Ascending aorta (tissue), 2 donors: Measurements from ENCODE around the gene DUSP21. TPM values are rescaled to one million over a fixed set of nuclear protein-coding genes. Genes with fewer than 3 reads are reported as not detected.
"Not testable (repeated sequence)": the region's sequence is repeated elsewhere in the genome, so short reads cannot be mapped to it uniquely, and the experiment has no call there.

Source experiments
- DNase-seq, 2 donors: peaks; one replicate each; pipeline ENCODE4 v3.0.0-alpha.2; 2019; ENCODE audit warnings: low spot score in 2 of 2
- H3K27ac ChIP-seq, 2 donors: fragments of 200-600 bp; sonication (generic); one replicate each; pipeline ENCODE4 v1.5.1; 2016 to 2017; ENCODE audit warnings: mild to moderate bottlenecking in 1 of 2
- H3K27me3 ChIP-seq: fragments of 200-600 bp; sonication (generic); one replicate; pipeline ENCODE4 v1.5.1; 2017
- H3K36me3 ChIP-seq, 2 donors: fragments of 200-600 bp; sonication (generic); one replicate each; pipeline ENCODE4 v1.5.1; 2016
- H3K4me1 ChIP-seq, 2 donors: fragments of 200-600 bp; sonication (generic); one replicate each; pipeline ENCODE4 v1.5.1; 2016 to 2017; ENCODE audit warnings: mild to moderate bottlenecking in 1 of 2
- H3K4me3 ChIP-seq, 2 donors: fragments of 200-600 bp; sonication (generic); one replicate each; pipeline ENCODE4 v1.5.1; 2016 to 2017; ENCODE audit warnings: mild to moderate bottlenecking in 1 of 2
- H3K9me3 ChIP-seq, 2 donors: fragments of 200-600 bp; sonication (generic); one replicate each; pipeline ENCODE4 v1.5.1; 2016
- intact Hi-C: fragments of 100-400 bp; cut with DNase I; formaldehyde crosslinking; loops from one replicate; pipeline ENCODE4 v1.15.1; 2023
- total RNA-seq: library from RNA; depleted of rRNA; stranded (reverse); fragments of >200 nt; gene quantifications from one replicate; pipeline ENCODE4 v1.1.0, GENCODE V29; 2016
- TF ChIP-seq, protein P1 (sequence below), 3 experiments: fragments of 200-600 bp in 2 of 3; fragments of 450-650 bp in 1 of 3; sonication (generic) in 2 of 3; IDR thresholded peaks; one replicate each; pipeline ENCODE4 v1.5.1; 2016 to 2019; ENCODE audit warnings: antibody characterized with exemption in 3 of 3, mild to moderate bottlenecking in 1 of 3, moderate library complexity in 1 of 3

Gene DUSP21
- total RNA-seq, 1 donor from 2014 or later, result not detected

DNA sequence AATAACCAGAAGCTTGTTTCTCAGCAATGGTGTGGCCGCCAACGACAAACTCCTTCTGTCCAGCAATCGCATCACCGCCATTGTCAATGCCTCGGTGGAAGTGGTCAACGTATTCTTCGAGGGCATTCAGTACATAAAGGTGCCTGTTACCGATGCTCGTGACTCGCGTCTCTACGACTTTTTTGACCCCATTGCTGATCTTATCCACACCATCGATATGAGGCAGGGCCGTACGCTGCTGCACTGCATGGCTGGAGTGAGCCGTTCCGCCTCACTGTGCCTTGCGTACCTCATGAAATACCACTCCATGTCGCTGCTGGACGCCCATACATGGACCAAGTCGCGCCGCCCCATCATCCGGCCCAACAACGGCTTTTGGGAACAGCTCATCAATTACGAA is 383 bp downstream of the DUSP21 start:
- Histone ChIP-seq H3K9me3 (no peaks in the 10 kb centered on the region), H3K27me3 (no peaks in the 10 kb centered on the region), H3K36me3 (no peaks in the 10 kb centered on the region), H3K4me3 (no peak overlapping the region), H3K27ac (no peak overlapping the region), H3K4me1 (no peaks in the 10 kb centered on the region)
- intact Hi-C loops, result no loop called here
- DNase-seq, result no peak
- TF ChIP-seq, protein P1, sequence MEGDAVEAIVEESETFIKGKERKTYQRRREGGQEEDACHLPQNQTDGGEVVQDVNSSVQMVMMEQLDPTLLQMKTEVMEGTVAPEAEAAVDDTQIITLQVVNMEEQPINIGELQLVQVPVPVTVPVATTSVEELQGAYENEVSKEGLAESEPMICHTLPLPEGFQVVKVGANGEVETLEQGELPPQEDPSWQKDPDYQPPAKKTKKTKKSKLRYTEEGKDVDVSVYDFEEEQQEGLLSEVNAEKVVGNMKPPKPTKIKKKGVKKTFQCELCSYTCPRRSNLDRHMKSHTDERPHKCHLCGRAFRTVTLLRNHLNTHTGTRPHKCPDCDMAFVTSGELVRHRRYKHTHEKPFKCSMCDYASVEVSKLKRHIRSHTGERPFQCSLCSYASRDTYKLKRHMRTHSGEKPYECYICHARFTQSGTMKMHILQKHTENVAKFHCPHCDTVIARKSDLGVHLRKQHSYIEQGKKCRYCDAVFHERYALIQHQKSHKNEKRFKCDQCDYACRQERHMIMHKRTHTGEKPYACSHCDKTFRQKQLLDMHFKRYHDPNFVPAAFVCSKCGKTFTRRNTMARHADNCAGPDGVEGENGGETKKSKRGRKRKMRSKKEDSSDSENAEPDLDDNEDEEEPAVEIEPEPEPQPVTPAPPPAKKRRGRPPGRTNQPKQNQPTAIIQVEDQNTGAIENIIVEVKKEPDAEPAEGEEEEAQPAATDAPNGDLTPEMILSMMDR (IDR thresholded peaks at IDR 0.05), result no peak

DNA sequence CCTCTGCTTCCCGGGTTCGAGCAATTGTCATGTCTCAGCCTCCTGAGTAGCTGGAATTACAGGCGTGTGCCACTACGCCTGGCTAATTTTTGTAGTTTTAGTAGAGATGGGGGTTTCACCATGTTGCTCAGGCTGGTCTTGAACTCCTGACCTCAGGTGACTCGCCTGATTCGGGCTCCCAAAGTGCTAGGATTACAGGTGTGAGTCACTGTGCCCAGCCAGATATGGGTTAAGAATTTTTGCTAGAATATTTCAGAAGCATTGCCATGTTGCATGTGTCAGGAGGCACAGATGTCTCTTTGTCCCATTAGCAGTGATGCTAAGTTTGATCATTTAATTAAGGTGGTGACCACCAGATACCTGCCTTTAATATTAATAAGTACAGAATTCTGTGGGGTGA is 7.1 kb downstream of the DUSP21 start:
- H3K4me3 ChIP-seq, H3K27ac ChIP-seq, H3K4me1 ChIP-seq, intact Hi-C loops, H3K9me3 ChIP-seq, H3K27me3 ChIP-seq, DNase-seq, H3K36me3 ChIP-seq: not testable (repeated sequence)

DNA sequence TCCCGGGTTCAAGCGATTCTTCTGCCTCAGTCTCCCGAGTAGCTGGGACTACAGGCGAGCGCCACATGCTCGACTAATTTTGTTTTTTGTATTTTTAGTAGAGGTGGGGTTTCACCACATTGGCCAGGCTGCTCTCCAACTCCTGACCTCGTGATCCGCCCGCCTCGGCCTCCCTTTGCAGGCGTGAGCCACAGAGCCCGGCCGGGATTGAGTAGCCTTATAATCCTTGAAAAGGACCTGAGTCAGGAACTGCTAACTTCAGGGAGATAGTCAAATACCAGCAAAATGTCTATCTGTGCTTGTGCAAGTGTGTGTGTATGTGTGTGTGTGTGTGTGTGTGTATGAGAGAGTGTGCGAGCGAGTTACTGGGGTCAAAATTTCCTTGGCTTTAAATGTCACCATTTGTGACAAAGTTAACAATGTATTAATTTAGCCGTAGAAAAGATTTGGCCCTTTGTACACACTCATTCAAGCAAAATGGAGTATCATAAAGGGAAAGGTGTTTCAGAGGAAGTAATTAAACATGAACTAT is 27.4 kb downstream of the DUSP21 start:
- DNase-seq, result no peak
- no peaks in the 10 kb centered on the region for H3K27me3 ChIP-seq
- TF ChIP-seq, protein P1 (IDR thresholded peaks at IDR 0.05), result no peak
- H3K36me3 ChIP-seq, result no peaks in the 10 kb centered on the region
- H3K4me3 ChIP-seq, result peak overlapping the region; percentile 89 to 100
- no peak overlapping the region for H3K27ac ChIP-seq
- intact Hi-C loops, result loop anchor here (5.0 to 10.0 kb wide), 3 partner anchors 329 to 1674 kb away; partner anchors contain the start of genes FUNDC1 and ZNF674
- H3K4me1 ChIP-seq, result peaks cover 2 to 15% of the 10 kb centered on the region in 2 donors
- H3K9me3 ChIP-seq, result no peaks in the 10 kb centered on the region

DNA sequence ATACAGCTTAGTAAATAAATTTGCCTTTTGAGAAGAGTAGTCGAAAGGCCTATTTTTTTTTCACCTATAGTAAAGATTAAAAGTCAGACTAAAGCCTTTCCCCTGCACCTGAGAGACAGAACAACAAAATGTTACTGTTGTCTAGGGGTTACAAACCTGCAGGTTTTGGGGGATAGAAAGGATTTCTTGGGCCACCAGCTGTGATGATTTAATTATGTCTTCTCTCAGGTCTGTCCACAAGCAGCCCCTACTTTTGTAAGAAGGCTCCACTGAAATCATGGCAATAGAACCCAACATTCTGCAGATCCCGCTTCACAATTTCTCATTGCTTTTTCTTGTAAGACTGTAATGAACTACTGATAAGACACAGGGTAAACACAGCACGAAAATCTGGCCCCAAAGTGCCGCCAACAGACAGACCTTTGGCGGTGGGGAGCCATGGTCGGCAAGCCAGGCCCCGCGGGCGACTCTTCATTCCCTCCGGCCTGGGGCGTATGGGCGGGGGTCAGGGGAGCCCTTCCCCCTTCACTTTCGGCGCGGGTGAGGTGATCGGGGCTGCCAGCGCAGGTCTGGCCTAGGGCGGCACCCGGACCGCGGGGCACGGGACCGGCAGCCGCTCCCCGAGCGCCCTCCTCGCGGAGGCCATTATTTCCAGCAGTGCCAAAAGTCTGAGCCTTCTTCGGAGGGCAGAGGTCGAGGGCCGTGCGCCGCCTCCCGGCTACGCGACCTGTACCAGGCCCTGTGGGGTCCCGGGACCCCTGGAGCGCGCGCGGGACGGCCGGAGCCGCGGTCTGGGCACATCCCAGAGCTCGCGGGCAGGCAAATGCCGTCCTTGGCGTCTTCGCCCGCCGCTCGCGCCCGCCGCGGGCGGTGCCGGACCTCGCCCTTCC is 28.4 kb downstream of the DUSP21 start:
- TF ChIP-seq, protein P1 (IDR thresholded peaks at IDR 0.05), result no peak
- H3K36me3 ChIP-seq, result no peaks in the 10 kb centered on the region
- H3K4me1 ChIP-seq, result peaks cover 2 to 22% of the 10 kb centered on the region in 2 donors
- no peaks in the 10 kb centered on the region for H3K9me3 ChIP-seq
- peak overlapping the region; percentile 89 to 100 for H3K4me3 ChIP-seq
- peak in 1 of 2 donors; percentile 71 for DNase-seq
- intact Hi-C loops, result loop anchor here (2.0 to 10.0 kb wide), 4 partner anchors 199 to 1673 kb away; partner anchors contain the start of genes FUNDC1 and ZNF674
- H3K27me3 ChIP-seq, result no peaks in the 10 kb centered on the region
- H3K27ac ChIP-seq, result peak overlapping the region; percentile 98 to 100

DNA sequence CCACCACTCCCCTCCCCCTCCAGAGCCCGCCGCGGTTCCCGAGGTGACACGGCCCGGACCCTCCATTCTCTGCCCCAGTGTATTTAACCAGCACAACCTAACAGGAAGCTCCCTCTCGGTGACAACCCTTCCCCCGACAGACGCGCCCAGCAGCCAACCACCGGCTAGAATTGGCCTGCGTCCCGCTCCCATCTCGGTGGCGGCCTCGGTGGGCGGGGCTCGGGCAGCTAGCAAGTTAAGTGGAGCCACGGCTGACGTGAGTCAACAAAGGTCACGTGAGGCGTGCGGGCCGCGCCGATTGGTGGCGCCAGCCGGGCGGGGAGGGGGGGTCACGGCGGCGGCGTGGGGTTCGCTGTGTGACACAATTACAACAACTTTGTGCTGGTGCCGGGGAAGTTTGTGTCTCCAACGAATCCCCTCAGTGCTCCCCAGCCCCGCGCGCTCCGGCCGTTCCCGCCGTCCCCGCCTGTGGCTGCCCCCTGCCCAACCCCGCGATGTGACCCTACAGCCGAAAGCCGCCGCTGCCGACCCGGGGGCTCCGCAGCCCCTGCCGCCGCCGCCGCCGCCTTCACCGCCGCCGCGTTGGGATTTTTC is 29.1 kb downstream of the DUSP21 start, which contains the start of gene KDM6A:
KDM6A (plus strand) TSS at position 368 of the 594 bp plus-strand sequence. CDS start 364 bp downstream, outside the sequence.
- Histone ChIP-seq H3K4me1 (peaks cover 2 to 29% of the 10 kb centered on the region in 2 donors), H3K36me3 (no peaks in the 10 kb centered on the region), H3K4me3 (peak within 1 kb of the TSS; percentile 89 to 100), H3K9me3 (no peaks in the 10 kb centered on the region), H3K27me3 (no peaks in the 10 kb centered on the region), H3K27ac (peak within 1 kb of the TSS; percentile 98 to 100)
- intact Hi-C loops, result loop anchor here (2.0 to 10.0 kb wide), 4 partner anchors 198 to 1672 kb away; partner anchors contain the start of genes FUNDC1 and ZNF674
- DNase-seq, result peak; percentile 98 to 99
- TF ChIP-seq, protein P1 (IDR thresholded peaks at IDR 0.05), result no peak
